ENCODE results near the gene RGS7. TPM values are rescaled to one million over a fixed set of nuclear protein-coding genes. Genes with fewer than 3 reads are reported as not detected.
"Not testable (repeated sequence)": the region's sequence is repeated elsewhere in the genome, so short reads cannot be mapped to it uniquely, and the experiment has no call there.

Gene RGS7
- total and polyA plus RNA-seq, 2 experiments from 2014 or later: 0.22 to 0.73 TPM

DNA sequence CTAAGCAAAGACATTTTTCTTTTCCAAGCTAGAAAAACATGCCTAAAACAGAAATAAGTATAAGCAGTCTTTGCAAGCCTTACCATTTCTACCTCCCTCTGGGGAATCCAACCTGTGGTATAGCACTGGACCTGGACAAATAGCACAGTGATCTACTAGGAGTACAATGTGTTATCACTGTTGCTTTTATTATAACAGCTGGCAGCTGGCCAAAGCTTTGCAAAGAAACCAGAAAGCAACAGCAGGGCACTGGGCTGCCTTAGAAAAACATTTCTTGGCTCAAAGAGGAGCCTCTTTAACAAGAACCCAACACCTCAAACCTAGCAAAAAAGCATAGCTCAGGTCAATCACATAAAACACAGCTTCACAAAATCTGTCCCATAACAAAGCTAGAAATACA, 450.5 kb downstream of the RGS7 start:
- Histone ChIP-seq H3K27ac (no peak overlapping the region), H3K9me2 (replicated peaks; ENCODE audit: insufficient read depth) (no peaks in the 10 kb centered on the region), H4K20me1 (ENCODE audit: insufficient read depth, poor library complexity, severe bottlenecking) (no peaks in the 10 kb centered on the region), H3K36me3 (replicated peaks; ENCODE audit: insufficient read depth, low read depth) (no peaks in the 10 kb centered on the region), H3K27me3 (no peaks in the 10 kb centered on the region), H3K4me3 (no peak overlapping the region), H3K4me2 (no peak overlapping the region), H3K9me3 (ENCODE audit: low read depth) (no peaks in the 10 kb centered on the region), H3K4me1 (ENCODE audit: insufficient read depth) (no peaks in the 10 kb centered on the region), H2AFZ (no peak overlapping the region), H3K79me2 (no peaks in the 10 kb centered on the region)
- no peak for TF ChIP-seq EZH2phosphoT487 (IDR thresholded peaks at IDR 0.05; ENCODE audit: low read depth, severe bottlenecking, unreplicated experiment)
- DNase-seq (ENCODE audit: low spot score): peak; percentile 52

- no peaks in the 10 kb centered on the region for H3K4me1 ChIP-seq (ENCODE audit: insufficient read depth)
- no peak overlapping the region for H2AFZ ChIP-seq
- no peaks in the 10 kb centered on the region for H4K20me1 ChIP-seq (ENCODE audit: insufficient read depth, poor library complexity, severe bottlenecking)
- H3K27ac ChIP-seq: no peak overlapping the region
- H3K27me3 ChIP-seq: no peaks in the 10 kb centered on the region
- no peak for TF ChIP-seq EZH2phosphoT487 (IDR thresholded peaks at IDR 0.05; ENCODE audit: low read depth, severe bottlenecking, unreplicated experiment)
- TF ChIP-seq, protein P1, sequence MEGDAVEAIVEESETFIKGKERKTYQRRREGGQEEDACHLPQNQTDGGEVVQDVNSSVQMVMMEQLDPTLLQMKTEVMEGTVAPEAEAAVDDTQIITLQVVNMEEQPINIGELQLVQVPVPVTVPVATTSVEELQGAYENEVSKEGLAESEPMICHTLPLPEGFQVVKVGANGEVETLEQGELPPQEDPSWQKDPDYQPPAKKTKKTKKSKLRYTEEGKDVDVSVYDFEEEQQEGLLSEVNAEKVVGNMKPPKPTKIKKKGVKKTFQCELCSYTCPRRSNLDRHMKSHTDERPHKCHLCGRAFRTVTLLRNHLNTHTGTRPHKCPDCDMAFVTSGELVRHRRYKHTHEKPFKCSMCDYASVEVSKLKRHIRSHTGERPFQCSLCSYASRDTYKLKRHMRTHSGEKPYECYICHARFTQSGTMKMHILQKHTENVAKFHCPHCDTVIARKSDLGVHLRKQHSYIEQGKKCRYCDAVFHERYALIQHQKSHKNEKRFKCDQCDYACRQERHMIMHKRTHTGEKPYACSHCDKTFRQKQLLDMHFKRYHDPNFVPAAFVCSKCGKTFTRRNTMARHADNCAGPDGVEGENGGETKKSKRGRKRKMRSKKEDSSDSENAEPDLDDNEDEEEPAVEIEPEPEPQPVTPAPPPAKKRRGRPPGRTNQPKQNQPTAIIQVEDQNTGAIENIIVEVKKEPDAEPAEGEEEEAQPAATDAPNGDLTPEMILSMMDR (IDR thresholded peaks at IDR 0.05; ENCODE audit: poor library complexity): no peak
- no peak for TF ChIP-seq EZH2 (IDR thresholded peaks at IDR 0.05; ENCODE audit: borderline replicate concordance)
- no peaks in the 10 kb centered on the region for H3K79me2 ChIP-seq
- 92% methylated on average over 6 of the region's 6 CpGs for WGBS (ENCODE audit: low lambda C conversion rate, missing lambda C conversion rate)
- no peaks in the 10 kb centered on the region for H3K9me2 ChIP-seq (replicated peaks; ENCODE audit: insufficient read depth)
- no peaks in the 10 kb centered on the region for H3K9me3 ChIP-seq (ENCODE audit: low read depth)
- H3K4me2 ChIP-seq: no peak overlapping the region
- no peak for DNase-seq (ENCODE audit: low spot score)
- H3K36me3 ChIP-seq (replicated peaks; ENCODE audit: insufficient read depth, low read depth): no peaks in the 10 kb centered on the region
- H3K4me3 ChIP-seq: no peak overlapping the region
Observed at GRCh38 chr1:240905225-240905765, 451.7 kb downstream of the RGS7 start.

GRCh38 chr1:240895424-240895823, 461.6 kb downstream of the RGS7 start:
- H3K36me3 ChIP-seq (replicated peaks; ENCODE audit: insufficient read depth, low read depth); H3K4me2 ChIP-seq; H3K4me1 ChIP-seq (ENCODE audit: insufficient read depth); H2AFZ ChIP-seq; H3K9me2 ChIP-seq (replicated peaks; ENCODE audit: insufficient read depth); H3K27ac ChIP-seq; H3K9me3 ChIP-seq (ENCODE audit: low read depth); DNase-seq (ENCODE audit: low spot score); H4K20me1 ChIP-seq (ENCODE audit: insufficient read depth, poor library complexity, severe bottlenecking); H3K79me2 ChIP-seq; H3K4me3 ChIP-seq; H3K27me3 ChIP-seq: not testable (repeated sequence)
- WGBS (ENCODE audit: low lambda C conversion rate, missing lambda C conversion rate): 95% methylated on average over 4 of the region's 4 CpGs

DNA sequence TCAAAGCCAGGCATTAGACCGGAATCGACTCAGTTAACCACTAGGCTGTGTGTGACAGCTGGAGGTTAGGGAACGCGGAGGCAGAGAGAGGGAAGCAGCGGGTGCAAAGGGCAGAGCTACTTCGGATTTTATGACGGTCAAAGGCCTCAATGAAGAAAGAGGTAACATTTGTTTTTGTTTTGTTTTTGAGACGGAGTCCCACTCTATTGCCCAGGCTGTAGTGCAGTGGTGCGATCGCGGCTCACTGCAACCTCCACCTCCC, 468.3 kb downstream of the RGS7 start:
- H3K9me2 ChIP-seq (replicated peaks; ENCODE audit: insufficient read depth): no peaks in the 10 kb centered on the region
- H3K4me3 ChIP-seq: no peak overlapping the region

More for the DNA sequence above, 468.3 kb downstream of the RGS7 start:
- DNase-seq (ENCODE audit: low spot score): no peak
- Histone ChIP-seq H2AFZ (no peak overlapping the region), H4K20me1 (ENCODE audit: insufficient read depth, poor library complexity, severe bottlenecking) (no peaks in the 10 kb centered on the region), H3K27ac (no peak overlapping the region), H3K27me3 (no peaks in the 10 kb centered on the region), H3K4me1 (ENCODE audit: insufficient read depth) (no peaks in the 10 kb centered on the region), H3K36me3 (replicated peaks; ENCODE audit: insufficient read depth, low read depth) (no peaks in the 10 kb centered on the region), H3K4me2 (no peak overlapping the region), H3K9me3 (ENCODE audit: low read depth) (no peaks in the 10 kb centered on the region), H3K79me2 (no peaks in the 10 kb centered on the region)
- 92% methylated on average over 11 of the region's 11 CpGs for WGBS (ENCODE audit: low lambda C conversion rate, missing lambda C conversion rate)
- TF ChIP-seq, protein P1 (IDR thresholded peaks at IDR 0.05; ENCODE audit: poor library complexity): no peak
- no peak for TF ChIP-seq EZH2phosphoT487 (IDR thresholded peaks at IDR 0.05; ENCODE audit: low read depth, severe bottlenecking, unreplicated experiment)
- no peak for TF ChIP-seq EZH2 (IDR thresholded peaks at IDR 0.05; ENCODE audit: borderline replicate concordance)

Measured in hepatocyte (in vitro differentiated cells).